Ishikawa (cell line): Measurements from ENCODE around the gene KMT5B.

ENCODE experiments used
- EP300 ChIP-seq: IDR thresholded peaks from 2 replicates; pipeline ENCODE4 v1.6.1; 2012; ENCODE audit warnings: borderline replicate concordance
- REST ChIP-seq: IDR thresholded peaks from 2 replicates; pipeline ENCODE4 v1.6.1; 2012; ENCODE audit warnings: low read depth, mild to moderate bottlenecking
- TAF1 ChIP-seq: IDR thresholded peaks from 2 replicates; pipeline ENCODE4 v1.6.1; 2012; ENCODE audit warnings: low read depth, mild to moderate bottlenecking

GRCh38 chr11:68212421-68213134 lies 518 bp downstream of the KMT5B start:
- TF ChIP-seq EP300: no peak
- no peak for TF ChIP-seq TAF1
- TF ChIP-seq REST: no peak
